K562 (cell line): ENCODE data around the gene CRABP1. TPM values are rescaled to one million over a fixed set of nuclear protein-coding genes. Genes with fewer than 3 reads are reported as not detected.

Experiments used
- ADNP ChIP-seq: fragments of 200-800 bp; sonication (Bioruptor generic); IDR thresholded peaks from 2 replicates; pipeline ENCODE4 v1.6.1; 2016; ENCODE audit warnings: missing genetic modification characterization, missing compliant biosample characterization
- BHLHE40 ChIP-seq: IDR thresholded peaks from 2 replicates; pipeline ENCODE4 v1.6.1; 2011; ENCODE audit warnings: low read length, improper control_type of control experiment
- C11orf30 ChIP-seq: fragments of 450-650 bp; IDR thresholded peaks from 2 replicates; pipeline ENCODE4 v1.6.1; 2016; ENCODE audit warnings: low read depth, mild to moderate bottlenecking
- DDX20 ChIP-seq: fragments of 450-650 bp; IDR thresholded peaks from 2 replicates; pipeline ENCODE4 v1.6.1; 2016; ENCODE audit warnings: missing genetic modification characterization, low read depth, mild to moderate bottlenecking, missing compliant biosample characterization, moderate library complexity
- FOXP4 ChIP-seq: sonication (generic); formaldehyde crosslinking; IDR thresholded peaks from 2 replicates; pipeline ENCODE4 v1.8.0; 2022; ENCODE audit warnings: mild to moderate bottlenecking, missing genetic modification reagents, borderline replicate concordance
- FUS ChIP-seq: fragments of 200-400 bp; formaldehyde crosslinking; optimal IDR thresholded peaks from 2 replicates; pipeline ENCODE3; 2017; ENCODE audit warnings: low read depth, low read length
- HDAC6 ChIP-seq: IDR thresholded peaks from 2 replicates; pipeline ENCODE4 v1.6.1; 2012; ENCODE audit warnings: low read depth, mild to moderate bottlenecking, control low read depth, inconsistent platforms, low read length, moderate library complexity
- MAFK ChIP-seq: IDR thresholded peaks from 2 replicates; pipeline ENCODE4 v1.6.1; 2011; ENCODE audit warnings: low read length, improper control_type of control experiment
- PATZ1 ChIP-seq: fragments of 250-450 bp; sonication (Bioruptor Pico); IDR thresholded peaks from 2 replicates; pipeline ENCODE4 v1.5.0; 2020; ENCODE audit warnings: mild to moderate bottlenecking, borderline replicate concordance
- SOX6 ChIP-seq: fragments of 450-650 bp; IDR thresholded peaks from 2 replicates; pipeline ENCODE4 v1.6.1; 2014; ENCODE audit warnings: mild to moderate bottlenecking
- TEAD4 ChIP-seq, 2 experiments: sonication (generic) in 1 of 2; formaldehyde crosslinking in 1 of 2; IDR thresholded peaks; 2 replicates each; pipeline versions ENCODE4 v1.6.1 to v1.8.0; 2012 to 2022; ENCODE audit warnings: borderline replicate concordance in 1 of 2, inconsistent platforms in 1 of 2, low read length in 1 of 2, mild to moderate bottlenecking in 1 of 2, missing genetic modification reagents in 1 of 2
- ZNF232 ChIP-seq: sonication (generic); formaldehyde crosslinking; IDR thresholded peaks from 2 replicates; pipeline ENCODE4 v1.8.0; 2022; ENCODE audit warnings: mild to moderate bottlenecking, missing genetic modification reagents
- ZNF316 ChIP-seq: fragments of 450-650 bp; IDR thresholded peaks from 2 replicates; pipeline ENCODE4 v1.6.1; 2016
- ZNF695 ChIP-seq: fragments of 450-650 bp; formaldehyde crosslinking; IDR thresholded peaks from 2 replicates; pipeline ENCODE4 v1.4.0; 2020; ENCODE audit warnings: mild to moderate bottlenecking, moderate library complexity
- polyA plus RNA-seq, 8 experiments: library from polyadenylated mRNA; depleted of rRNA in 4 of 8; stranded (reverse) in 5 of 8; unstranded in 3 of 8; fragments of >200 nt; fragmentation: Nextera tagmentation in 2 of 8; fragmentation: Illumina TruSeq in 1 of 8; extraction: Ambion mirVana in 2 of 8; extraction: Trizol in 1 of 8; gene quantifications; 2 replicates each; pipeline versions ENCODE4 v1.2.1 to v1.2.3, GENCODE V29; 2011 to 2014; ENCODE audit warnings: inconsistent platforms in 1 of 8, missing spikeins in 1 of 8
- total RNA-seq, 7 experiments: library from RNA; depleted of rRNA in 6 of 7; stranded (reverse); fragments of >200 nt in 6 of 7; fragmentation: Illumina TruSeq in 2 of 7; extraction: Trizol in 2 of 7; gene quantifications; 2 replicates each; pipeline versions ENCODE4 v1.2.1 to v1.2.3, GENCODE V29; 2011 to 2021; ENCODE audit warnings: low replicate concordance in 1 of 7
- TF ChIP-seq, protein P1 (sequence below): IDR thresholded peaks from 2 replicates; pipeline ENCODE4 v1.6.1; 2014; ENCODE audit warnings: antibody characterized with exemption
- TF ChIP-seq, protein P2 (sequence below): fragments of 250-450 bp; sonication (Bioruptor Pico); IDR thresholded peaks from 2 replicates; pipeline ENCODE4 v1.4.0; 2020
- TF ChIP-seq, protein P3 (sequence below): fragments of 250-450 bp; sonication (Bioruptor Pico); IDR thresholded peaks from 2 replicates; pipeline ENCODE4 v1.4.0; 2020; ENCODE audit warnings: mild to moderate bottlenecking, moderate library complexity
- TF ChIP-seq, protein P4 (sequence below), 2 experiments: fragments of 450-650 bp; conservative IDR thresholded peaks; 2 replicates each; pipeline ENCODE4 v1.6.1; 2017; ENCODE audit warnings: mild to moderate bottlenecking in 2 of 2, moderate library complexity in 2 of 2

CRABP1 gene
- total and polyA plus RNA-seq, 9 of the 15 experiments (the other 6 are each of a cell fraction or from before 2014, with no cell fraction given), result 0.60 TPM; not detected in 8

- TF ChIP-seq SOX6, result peak; percentile 43; the same call in 1 of the 2 replicates
- no peak for TF ChIP-seq ZNF232 (CRISPR knock-in tag)
- TF ChIP-seq ADNP, result peak; percentile 53; the same call in 1 of the 2 replicates
- no peak for TF ChIP-seq DDX20
- TF ChIP-seq FOXP4 (CRISPR knock-in tag), result no peak
- no peak for TF ChIP-seq BHLHE40
- no peak for TF ChIP-seq FUS
- peak; percentile 20; the same call in 1 of the 2 replicates for TF ChIP-seq TEAD4 (IDR thresholded peaks at IDR 0.05; ENCODE audit: low read length)
- TF ChIP-seq TEAD4 (CRISPR knock-in tag; IDR thresholded peaks at IDR 0.05; ENCODE audit: borderline replicate concordance), result no peak
- TF ChIP-seq ZNF316, result peak; percentile 91
- TF ChIP-seq, protein P1, sequence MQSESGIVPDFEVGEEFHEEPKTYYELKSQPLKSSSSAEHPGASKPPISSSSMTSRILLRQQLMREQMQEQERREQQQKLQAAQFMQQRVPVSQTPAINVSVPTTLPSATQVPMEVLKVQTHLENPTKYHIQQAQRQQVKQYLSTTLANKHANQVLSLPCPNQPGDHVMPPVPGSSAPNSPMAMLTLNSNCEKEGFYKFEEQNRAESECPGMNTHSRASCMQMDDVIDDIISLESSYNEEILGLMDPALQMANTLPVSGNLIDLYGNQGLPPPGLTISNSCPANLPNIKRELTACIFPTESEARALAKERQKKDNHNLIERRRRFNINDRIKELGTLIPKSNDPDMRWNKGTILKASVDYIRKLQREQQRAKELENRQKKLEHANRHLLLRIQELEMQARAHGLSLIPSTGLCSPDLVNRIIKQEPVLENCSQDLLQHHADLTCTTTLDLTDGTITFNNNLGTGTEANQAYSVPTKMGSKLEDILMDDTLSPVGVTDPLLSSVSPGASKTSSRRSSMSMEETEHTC, result no peak
- no peak for TF ChIP-seq PATZ1 (CRISPR knock-in tag)
- TF ChIP-seq, protein P2, sequence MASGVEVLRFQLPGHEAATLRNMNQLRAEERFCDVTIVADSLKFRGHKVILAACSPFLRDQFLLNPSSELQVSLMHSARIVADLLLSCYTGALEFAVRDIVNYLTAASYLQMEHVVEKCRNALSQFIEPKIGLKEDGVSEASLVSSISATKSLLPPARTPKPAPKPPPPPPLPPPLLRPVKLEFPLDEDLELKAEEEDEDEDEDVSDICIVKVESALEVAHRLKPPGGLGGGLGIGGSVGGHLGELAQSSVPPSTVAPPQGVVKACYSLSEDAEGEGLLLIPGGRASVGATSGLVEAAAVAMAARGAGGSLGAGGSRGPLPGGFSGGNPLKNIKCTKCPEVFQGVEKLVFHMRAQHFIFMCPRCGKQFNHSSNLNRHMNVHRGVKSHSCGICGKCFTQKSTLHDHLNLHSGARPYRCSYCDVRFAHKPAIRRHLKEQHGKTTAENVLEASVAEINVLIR (CRISPR knock-in tag), result no peak
- TF ChIP-seq, protein P3, sequence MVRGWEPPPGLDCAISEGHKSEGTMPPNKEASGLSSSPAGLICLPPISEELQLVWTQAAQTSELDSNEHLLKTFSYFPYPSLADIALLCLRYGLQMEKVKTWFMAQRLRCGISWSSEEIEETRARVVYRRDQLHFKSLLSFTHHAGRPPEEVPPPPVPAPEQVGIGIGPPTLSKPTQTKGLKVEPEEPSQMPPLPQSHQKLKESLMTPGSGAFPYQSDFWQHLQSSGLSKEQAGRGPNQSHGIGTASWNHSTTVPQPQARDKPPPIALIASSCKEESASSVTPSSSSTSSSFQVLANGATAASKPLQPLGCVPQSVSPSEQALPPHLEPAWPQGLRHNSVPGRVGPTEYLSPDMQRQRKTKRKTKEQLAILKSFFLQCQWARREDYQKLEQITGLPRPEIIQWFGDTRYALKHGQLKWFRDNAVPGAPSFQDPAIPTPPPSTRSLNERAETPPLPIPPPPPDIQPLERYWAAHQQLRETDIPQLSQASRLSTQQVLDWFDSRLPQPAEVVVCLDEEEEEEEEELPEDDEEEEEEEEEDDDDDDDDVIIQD, result no peak
- TF ChIP-seq HDAC6, result no peak
- peak; percentile 92 for TF ChIP-seq C11orf30
- TF ChIP-seq MAFK, result peak; percentile 67
- TF ChIP-seq ZNF695 (CRISPR knock-in tag), result no peak
- TF ChIP-seq, protein P4, sequence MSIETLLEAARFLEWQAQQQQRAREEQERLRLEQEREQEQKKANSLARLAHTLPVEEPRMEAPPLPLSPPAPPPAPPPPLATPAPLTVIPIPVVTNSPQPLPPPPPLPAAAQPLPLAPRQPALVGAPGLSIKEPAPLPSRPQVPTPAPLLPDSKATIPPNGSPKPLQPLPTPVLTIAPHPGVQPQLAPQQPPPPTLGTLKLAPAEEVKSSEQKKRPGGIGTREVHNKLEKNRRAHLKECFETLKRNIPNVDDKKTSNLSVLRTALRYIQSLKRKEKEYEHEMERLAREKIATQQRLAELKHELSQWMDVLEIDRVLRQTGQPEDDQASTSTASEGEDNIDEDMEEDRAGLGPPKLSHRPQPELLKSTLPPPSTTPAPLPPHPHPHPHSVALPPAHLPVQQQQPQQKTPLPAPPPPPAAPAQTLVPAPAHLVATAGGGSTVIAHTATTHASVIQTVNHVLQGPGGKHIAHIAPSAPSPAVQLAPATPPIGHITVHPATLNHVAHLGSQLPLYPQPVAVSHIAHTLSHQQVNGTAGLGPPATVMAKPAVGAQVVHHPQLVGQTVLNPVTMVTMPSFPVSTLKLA (conservative IDR thresholded peaks at IDR 0.05), result peak in 1 of 2 experiments; percentile 48; a peak in 1 of 4 replicates
These were observed 33.9 kb upstream of the CRABP1 start (continued) for GRCh38 chr15:78306176-78306774.
